ENCODE measurements around the gene HSF4. TPM values are rescaled to one million over a fixed set of nuclear protein-coding genes. Genes with fewer than 3 reads are reported as not detected.

The HSF4 gene
- total RNA-seq, 1 experiment from 2014 or later, result 1.2 TPM

DNA sequence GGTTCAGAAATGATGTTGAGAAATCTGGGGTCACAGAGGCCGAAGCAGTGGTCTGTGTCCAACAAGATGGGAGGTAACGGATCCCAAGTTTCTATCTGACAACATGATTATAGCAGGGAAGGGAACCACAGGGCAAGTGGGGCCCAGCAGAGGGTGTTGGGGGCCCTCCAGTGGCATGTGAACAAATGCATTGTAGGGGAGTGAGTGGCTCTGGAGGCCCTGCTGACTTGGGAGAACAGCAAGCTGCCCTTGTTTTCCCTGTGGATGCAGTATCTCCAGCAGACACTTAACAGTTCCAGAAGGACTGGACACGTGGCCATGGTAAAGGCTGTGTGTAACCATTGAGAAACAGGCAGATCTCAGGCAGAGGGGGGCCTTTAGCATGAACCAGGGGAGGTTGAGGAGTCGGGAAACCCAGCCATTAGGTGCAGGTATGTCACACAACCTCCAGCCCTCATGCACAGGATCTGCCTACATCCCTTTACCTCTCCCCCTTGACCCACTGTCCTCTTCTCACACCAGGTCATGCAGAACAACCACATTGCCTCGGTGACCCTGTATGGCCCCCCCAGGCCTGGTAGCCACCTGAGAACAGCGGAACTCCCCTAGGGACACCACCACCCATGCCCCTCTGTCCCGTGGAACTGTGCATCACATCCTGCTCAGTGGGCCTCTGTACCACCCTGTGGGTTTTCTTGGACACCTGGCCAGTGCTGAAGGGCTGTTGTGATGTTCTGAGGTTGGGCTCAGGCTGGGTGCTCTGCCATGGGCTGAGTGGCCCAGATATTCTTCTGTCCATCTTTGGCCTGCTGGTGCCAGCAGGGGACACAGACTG is 17.8 kb upstream of the HSF4 start:
- no peaks in the 10 kb centered on the region for H3K4me1 ChIP-seq (ENCODE audit: insufficient read depth, low read length)
- H2BK5ac ChIP-seq (ENCODE audit: insufficient read length, low read length), result no peak overlapping the region
- no peak overlapping the region for H2BK20ac ChIP-seq (ENCODE audit: low read depth, low read length, poor library complexity, severe bottlenecking)
- H3K4me3 Mint-ChIP-seq, result no peak overlapping the region
- DNase-seq, result no peak
- H3K4me2 ChIP-seq (ENCODE audit: insufficient read depth, insufficient read length, low read length), result no peak overlapping the region
- no peak overlapping the region for H3K27ac Mint-ChIP-seq
- no peaks in the 10 kb centered on the region for H3K79me2 ChIP-seq (ENCODE audit: insufficient read depth, low read length)
- peaks cover 0 to 3% of the 10 kb centered on the region in 2 experiments; a peak in 1 of 5 replicates for H3K9me3 Mint-ChIP-seq
- no CpG with 5 or more reads among the region's 7 CpGs for WGBS (ENCODE audit: extremely low coverage, insufficient read length, low lambda C conversion rate)
- no peak overlapping the region for H3K4ac ChIP-seq (ENCODE audit: low read depth, low read length)
- no peak overlapping the region for H4K5ac ChIP-seq (ENCODE audit: insufficient read length, low read depth, low read length)
- H3K23ac ChIP-seq (ENCODE audit: insufficient read length, low read depth, low read length), result no peak overlapping the region
- no peak overlapping the region for H2BK120ac ChIP-seq (ENCODE audit: low read depth, low read length, poor library complexity, severe bottlenecking)
- TF ChIP-seq, protein P1, sequence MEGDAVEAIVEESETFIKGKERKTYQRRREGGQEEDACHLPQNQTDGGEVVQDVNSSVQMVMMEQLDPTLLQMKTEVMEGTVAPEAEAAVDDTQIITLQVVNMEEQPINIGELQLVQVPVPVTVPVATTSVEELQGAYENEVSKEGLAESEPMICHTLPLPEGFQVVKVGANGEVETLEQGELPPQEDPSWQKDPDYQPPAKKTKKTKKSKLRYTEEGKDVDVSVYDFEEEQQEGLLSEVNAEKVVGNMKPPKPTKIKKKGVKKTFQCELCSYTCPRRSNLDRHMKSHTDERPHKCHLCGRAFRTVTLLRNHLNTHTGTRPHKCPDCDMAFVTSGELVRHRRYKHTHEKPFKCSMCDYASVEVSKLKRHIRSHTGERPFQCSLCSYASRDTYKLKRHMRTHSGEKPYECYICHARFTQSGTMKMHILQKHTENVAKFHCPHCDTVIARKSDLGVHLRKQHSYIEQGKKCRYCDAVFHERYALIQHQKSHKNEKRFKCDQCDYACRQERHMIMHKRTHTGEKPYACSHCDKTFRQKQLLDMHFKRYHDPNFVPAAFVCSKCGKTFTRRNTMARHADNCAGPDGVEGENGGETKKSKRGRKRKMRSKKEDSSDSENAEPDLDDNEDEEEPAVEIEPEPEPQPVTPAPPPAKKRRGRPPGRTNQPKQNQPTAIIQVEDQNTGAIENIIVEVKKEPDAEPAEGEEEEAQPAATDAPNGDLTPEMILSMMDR (conservative IDR thresholded peaks at IDR 0.05), result no peak
- H3K79me1 ChIP-seq (ENCODE audit: insufficient read depth, low read depth, low read length, poor library complexity, severe bottlenecking), result no peaks in the 10 kb centered on the region
- no peak overlapping the region for H3K56ac ChIP-seq (ENCODE audit: insufficient read length, low read depth, low read length)
- H2AFZ ChIP-seq (ENCODE audit: low read length), result no peak overlapping the region
- no peak overlapping the region for H3K14ac ChIP-seq (ENCODE audit: insufficient read depth, low read length)
- H3K27me3 Mint-ChIP-seq (ENCODE audit: low read depth), result peaks cover 8% of the 10 kb centered on the region
- no peak overlapping the region for H2BK12ac ChIP-seq (ENCODE audit: insufficient read length, low read depth, low read length)
- H2AK5ac ChIP-seq (ENCODE audit: insufficient read length, low read length), result no peak overlapping the region
- H3K27ac ChIP-seq (ENCODE audit: insufficient read length, low read depth, low read length), result no peak overlapping the region
- H3K18ac ChIP-seq (ENCODE audit: insufficient read length, low read depth, low read length), result no peak overlapping the region
- H3K36me3 Mint-ChIP-seq (ENCODE audit: insufficient read depth in 1 of 3, low read depth in 3 of 3), result peaks cover 17 to 66% (median 65%) of the 10 kb centered on the region in 3 experiments
- H3K9ac ChIP-seq (ENCODE audit: extremely low read depth, insufficient read length, low read length), result no peak overlapping the region
- no peaks in the 10 kb centered on the region for H3K9me3 ChIP-seq (ENCODE audit: control insufficient read depth, low read depth, low read length)
- no peak overlapping the region for H3T11ph ChIP-seq (ENCODE audit: low read length)
- H4K91ac ChIP-seq (ENCODE audit: insufficient read length, low read depth, low read length), result no peak overlapping the region
- peaks cover 2% of the 10 kb centered on the region; the same call in 1 of the 2 replicates for H3K27me3 ChIP-seq (ENCODE audit: insufficient read depth, low read length)
- H4K20me1 ChIP-seq (ENCODE audit: control insufficient read depth, insufficient read depth, insufficient read length), result no peaks in the 10 kb centered on the region
- no peak overlapping the region for H2BK15ac ChIP-seq (ENCODE audit: low read depth, low read length)
- H4K8ac ChIP-seq (replicated peaks; ENCODE audit: insufficient read length, low read depth, low read length), result no peak overlapping the region
- H3K23me2 ChIP-seq (ENCODE audit: insufficient read length, low read depth, low read length, poor library complexity, severe bottlenecking), result peaks cover 5% of the 10 kb centered on the region
- peaks cover 10 to 11% of the 10 kb centered on the region in 2 experiments for H3K4me1 Mint-ChIP-seq

Data from H9 (cell line).